ENCODE data around the gene RFX4.
"Not testable (repeated sequence)": the region's sequence is repeated elsewhere in the genome, so short reads cannot be mapped to it uniquely, and the experiment has no call there.

Gene RFX4

DNA sequence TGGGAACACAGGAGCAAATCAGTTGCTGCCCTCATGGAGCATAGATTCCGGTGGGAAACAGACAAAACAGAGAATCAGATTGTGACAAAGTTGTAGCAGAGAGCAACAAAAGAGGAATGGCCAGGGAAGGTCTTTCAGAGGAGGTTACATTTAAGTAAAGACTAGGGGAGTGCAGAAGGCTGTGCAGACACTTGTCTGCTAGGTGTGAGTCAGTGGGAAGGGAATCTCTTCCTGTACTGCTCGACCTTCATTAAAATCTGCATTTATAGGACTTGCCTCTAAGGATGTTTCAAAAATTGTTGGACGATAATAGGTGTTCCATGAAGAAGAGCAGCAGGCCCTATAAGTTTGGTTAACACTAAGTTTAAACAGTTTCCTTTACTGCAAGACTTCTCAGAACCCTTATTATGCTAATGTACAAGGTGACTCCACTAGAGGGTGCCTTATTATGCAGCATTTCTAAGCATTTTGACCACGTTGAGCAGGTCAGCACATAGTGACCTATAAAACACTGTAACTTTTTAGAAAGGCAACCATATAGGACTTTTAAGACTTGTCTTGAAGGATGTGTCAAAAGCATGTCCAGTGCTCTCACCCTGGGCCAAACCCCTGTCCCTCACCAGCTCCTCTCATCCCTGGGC, 99.9 kb downstream of the RFX4 start:
- H3K9me3 Mint-ChIP-seq, result no peaks in the 10 kb centered on the region
- H3K36me3 Mint-ChIP-seq, result no peaks in the 10 kb centered on the region
- no peaks in the 10 kb centered on the region for H3K27me3 Mint-ChIP-seq
- H3K4me1 Mint-ChIP-seq, result no peaks in the 10 kb centered on the region
- H3K4me3 Mint-ChIP-seq, result no peak overlapping the region
- no peak for ATAC-seq
- no peak overlapping the region for H3K27ac Mint-ChIP-seq

- no peaks in the 10 kb centered on the region for H3K27me3 Mint-ChIP-seq
- H3K9me3 Mint-ChIP-seq, result no peaks in the 10 kb centered on the region
- no peak for ATAC-seq
- no peak overlapping the region for H3K4me3 Mint-ChIP-seq
- H3K4me1 Mint-ChIP-seq, result no peaks in the 10 kb centered on the region
- no peak overlapping the region for H3K27ac Mint-ChIP-seq
- H3K36me3 Mint-ChIP-seq, result no peaks in the 10 kb centered on the region
These were observed 101.7 kb downstream of the RFX4 start for GRCh38 chr12:106684497-106684896.

DNA sequence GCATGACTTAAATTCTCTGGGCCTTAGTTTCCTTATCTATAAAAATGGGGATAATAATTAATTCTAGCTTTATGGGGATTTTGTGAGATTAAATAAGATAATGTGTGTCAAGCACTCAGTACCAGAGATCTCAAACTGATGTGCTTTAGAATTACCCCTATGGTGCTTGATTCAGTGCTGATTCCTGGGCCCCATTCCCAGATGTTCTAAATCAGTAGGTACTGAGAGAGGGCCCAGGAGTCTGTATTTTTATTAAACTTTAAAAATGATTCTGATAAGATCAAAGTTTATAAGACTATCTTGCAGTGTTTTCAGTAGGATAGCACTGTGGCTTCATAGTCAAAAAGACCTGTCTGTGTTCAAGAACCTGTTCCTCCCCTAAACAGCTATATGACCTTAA, 102.6 kb downstream of the RFX4 start:
- H3K4me1 Mint-ChIP-seq, result no peaks in the 10 kb centered on the region
- H3K9me3 Mint-ChIP-seq, result no peaks in the 10 kb centered on the region
- H3K27me3 Mint-ChIP-seq, result no peaks in the 10 kb centered on the region
- ATAC-seq, result no peak
- H3K4me3 Mint-ChIP-seq, result no peak overlapping the region
- no peak overlapping the region for H3K27ac Mint-ChIP-seq
- no peaks in the 10 kb centered on the region for H3K36me3 Mint-ChIP-seq

DNA sequence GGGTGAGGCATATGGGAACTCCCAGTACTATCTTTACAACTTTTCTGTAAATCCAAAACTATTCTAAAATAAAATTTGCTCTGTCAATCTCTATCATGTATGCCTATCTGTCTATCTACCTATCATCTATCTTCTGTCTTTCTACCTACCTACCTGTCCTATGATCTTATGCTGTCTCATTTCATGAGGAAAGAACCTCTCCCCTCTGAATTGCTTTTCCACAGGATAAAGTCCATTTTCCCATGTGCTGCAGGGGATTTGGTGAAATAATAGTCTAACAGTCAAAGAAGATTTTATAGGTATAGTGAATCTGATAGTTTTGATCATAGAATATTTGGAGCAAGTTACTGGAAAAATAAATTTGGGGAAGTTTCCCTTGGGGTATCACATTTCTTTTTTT, 104.9 kb downstream of the RFX4 start:
- H3K36me3 Mint-ChIP-seq, result no peaks in the 10 kb centered on the region

GRCh38 chr12:106690569-106691305, 107.9 kb downstream of the RFX4 start:
- no peaks in the 10 kb centered on the region for H3K27me3 Mint-ChIP-seq
- H3K27ac Mint-ChIP-seq, result no peak overlapping the region
- no peak for ATAC-seq

More for the DNA sequence above, 104.9 kb downstream of the RFX4 start:
- no peak overlapping the region for H3K4me3 Mint-ChIP-seq
- no peak overlapping the region for H3K27ac Mint-ChIP-seq
- ATAC-seq, result no peak
- H3K4me1 Mint-ChIP-seq, result no peaks in the 10 kb centered on the region
- no peaks in the 10 kb centered on the region for H3K9me3 Mint-ChIP-seq
- no peaks in the 10 kb centered on the region for H3K27me3 Mint-ChIP-seq

GRCh38 chr12:106692033-106692432, 109.2 kb downstream of the RFX4 start:
- ATAC-seq, H3K27ac Mint-ChIP-seq, H3K9me3 Mint-ChIP-seq, H3K27me3 Mint-ChIP-seq, H3K36me3 Mint-ChIP-seq, H3K4me1 Mint-ChIP-seq, H3K4me3 Mint-ChIP-seq: not testable (repeated sequence)

More at GRCh38 chr12:106690569-106691305, 107.9 kb downstream of the RFX4 start:
- H3K4me3 Mint-ChIP-seq, result no peak overlapping the region
- no peaks in the 10 kb centered on the region for H3K4me1 Mint-ChIP-seq
- H3K9me3 Mint-ChIP-seq, result no peaks in the 10 kb centered on the region
- no peaks in the 10 kb centered on the region for H3K36me3 Mint-ChIP-seq

- no peaks in the 10 kb centered on the region for H3K4me1 Mint-ChIP-seq
- no peaks in the 10 kb centered on the region for H3K27me3 Mint-ChIP-seq
- no peaks in the 10 kb centered on the region for H3K36me3 Mint-ChIP-seq
- no peak for ATAC-seq
- no peaks in the 10 kb centered on the region for H3K9me3 Mint-ChIP-seq
- H3K4me3 Mint-ChIP-seq, result no peak overlapping the region
- no peak overlapping the region for H3K27ac Mint-ChIP-seq
These were observed 110.4 kb downstream of the RFX4 start for GRCh38 chr12:106692896-106693820.

DNA sequence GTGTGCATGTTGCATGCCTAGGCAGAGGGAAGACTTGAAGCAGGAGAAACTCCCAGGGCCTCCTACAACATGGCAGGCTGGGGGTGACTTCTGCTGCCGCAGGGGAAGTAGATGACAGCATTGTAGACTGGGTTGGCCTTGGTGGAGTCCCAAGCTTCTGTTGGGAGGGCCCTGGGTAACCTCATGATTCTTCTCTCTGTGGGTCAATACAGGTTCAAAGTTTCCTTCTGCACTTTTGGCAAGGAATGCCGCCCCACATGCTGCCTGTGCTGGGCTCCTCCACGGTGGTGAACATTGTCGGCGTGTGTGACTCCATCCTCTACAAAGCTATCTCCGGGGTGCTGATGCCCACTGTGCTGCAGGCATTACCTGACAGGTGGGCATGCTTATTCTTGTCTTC, 113.3 kb downstream of the RFX4 start:
- Mint-ChIP-seq H3K4me3 (no peak overlapping the region), H3K4me1 (no peaks in the 10 kb centered on the region), H3K36me3 (peaks cover 7% of the 10 kb centered on the region), H3K9me3 (peaks cover 11% of the 10 kb centered on the region), H3K27ac (no peak overlapping the region), H3K27me3 (peaks cover 10% of the 10 kb centered on the region)
- ATAC-seq, result no peak

GRCh38 chr12:106696681-106697417, 114.0 kb downstream of the RFX4 start:
- Mint-ChIP-seq H3K27me3 (peaks cover 17% of the 10 kb centered on the region), H3K27ac (no peak overlapping the region), H3K36me3 (peaks cover 12% of the 10 kb centered on the region), H3K4me1 (no peaks in the 10 kb centered on the region), H3K9me3 (peaks cover 15% of the 10 kb centered on the region), H3K4me3 (no peak overlapping the region)
- ATAC-seq, result no peak

- no peaks in the 10 kb centered on the region for H3K4me1 Mint-ChIP-seq
- peaks cover 11% of the 10 kb centered on the region for H3K9me3 Mint-ChIP-seq
- H3K36me3 Mint-ChIP-seq, result peaks cover 12% of the 10 kb centered on the region
- no peak overlapping the region for H3K4me3 Mint-ChIP-seq
- no peak for ATAC-seq
- H3K27me3 Mint-ChIP-seq, result peaks cover 17% of the 10 kb centered on the region
- no peak overlapping the region for H3K27ac Mint-ChIP-seq
These were observed 121.3 kb downstream of the RFX4 start for GRCh38 chr12:106704081-106704480.

DNA sequence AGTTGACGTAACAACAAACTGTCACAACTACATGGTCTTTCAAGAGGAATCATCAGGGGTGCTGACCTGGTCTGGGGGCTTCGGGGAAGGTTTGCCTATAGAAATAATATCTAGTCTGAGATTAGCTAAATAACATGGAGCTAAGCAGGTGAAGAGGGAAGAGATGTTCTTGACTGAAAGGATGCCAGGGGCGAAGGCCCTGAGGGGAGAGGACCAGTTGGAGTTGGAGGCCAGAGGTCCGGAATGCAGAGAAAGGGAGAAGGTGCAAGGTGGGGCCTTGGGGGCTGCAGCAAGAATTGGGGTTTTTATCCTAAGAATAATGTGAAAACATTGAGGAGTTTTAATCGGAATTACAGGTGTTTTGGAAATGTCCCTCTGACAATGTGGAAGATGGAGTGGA, 123.2 kb downstream of the RFX4 start:
- H3K27ac Mint-ChIP-seq, result no peak overlapping the region
- peaks cover 6% of the 10 kb centered on the region for H3K9me3 Mint-ChIP-seq
- ATAC-seq, result no peak

DNA sequence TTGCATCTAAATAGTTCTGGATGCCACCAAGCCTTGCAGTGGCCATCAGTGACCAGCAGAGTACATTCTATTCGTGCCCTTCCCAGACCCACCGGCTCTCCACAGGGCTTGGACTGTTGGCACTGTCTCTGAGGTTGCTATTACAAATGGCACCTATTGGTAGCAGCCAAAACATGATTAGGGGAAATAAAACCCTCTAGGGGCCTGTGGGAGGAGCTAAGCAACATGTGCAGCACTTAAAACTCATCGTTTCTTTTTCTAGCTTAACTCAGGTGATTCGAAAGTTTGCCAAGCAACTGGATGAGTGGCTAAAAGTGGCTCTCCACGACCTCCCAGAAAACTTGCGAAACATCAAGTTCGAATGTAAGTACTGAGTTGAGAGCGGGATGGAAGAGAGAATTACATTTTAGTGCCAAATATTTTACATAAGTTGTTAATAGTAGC, 126.3 kb downstream of the RFX4 start:
- Mint-ChIP-seq H3K9me3 (no peaks in the 10 kb centered on the region), H3K27ac (no peak overlapping the region), H3K36me3 (no peaks in the 10 kb centered on the region), H3K27me3 (peaks cover 18% of the 10 kb centered on the region), H3K4me3 (no peak overlapping the region), H3K4me1 (no peaks in the 10 kb centered on the region)
- no peak for ATAC-seq

More for the DNA sequence above, 123.2 kb downstream of the RFX4 start:
- Mint-ChIP-seq H3K4me3 (no peak overlapping the region), H3K36me3 (peaks cover 6% of the 10 kb centered on the region), H3K27me3 (peaks cover 8% of the 10 kb centered on the region), H3K4me1 (no peaks in the 10 kb centered on the region)

GRCh38 chr12:106710143-106710893, 127.5 kb downstream of the RFX4 start:
- Mint-ChIP-seq H3K36me3 (no peaks in the 10 kb centered on the region), H3K4me1 (no peaks in the 10 kb centered on the region), H3K27ac (no peak overlapping the region), H3K27me3 (peaks cover 18% of the 10 kb centered on the region), H3K4me3 (no peak overlapping the region), H3K9me3 (no peaks in the 10 kb centered on the region)
- no peak for ATAC-seq

DNA sequence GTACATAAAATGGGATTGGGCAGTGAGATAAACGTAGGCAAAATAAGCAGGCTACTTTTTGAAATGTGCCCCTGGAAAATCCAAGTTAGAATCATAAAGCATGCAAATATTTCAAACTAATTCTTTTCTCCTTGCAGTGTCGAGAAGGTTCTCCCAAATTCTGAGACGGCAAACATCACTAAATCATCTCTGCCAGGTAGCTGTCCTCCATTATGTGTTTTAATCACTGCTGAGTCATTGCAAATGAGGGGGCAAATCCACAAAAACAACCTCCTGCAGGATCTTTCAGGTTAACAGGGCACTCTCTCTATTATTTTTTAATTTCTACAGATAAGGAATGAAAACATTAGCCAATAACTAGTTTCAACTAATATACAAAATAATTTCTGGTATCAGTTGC, 128.5 kb downstream of the RFX4 start:
- H3K27ac Mint-ChIP-seq, result no peak overlapping the region
- no peaks in the 10 kb centered on the region for H3K9me3 Mint-ChIP-seq
- no peaks in the 10 kb centered on the region for H3K4me1 Mint-ChIP-seq
- H3K36me3 Mint-ChIP-seq, result no peaks in the 10 kb centered on the region
- H3K4me3 Mint-ChIP-seq, result no peak overlapping the region
- H3K27me3 Mint-ChIP-seq, result peaks cover 23% of the 10 kb centered on the region
- ATAC-seq, result no peak
